ENCODE measurements around the gene SRSF9.
"Not testable (repeated sequence)": the region's sequence is repeated elsewhere in the genome, so short reads cannot be mapped to it uniquely, and the experiment has no call there.

SRSF9 gene, protein sequence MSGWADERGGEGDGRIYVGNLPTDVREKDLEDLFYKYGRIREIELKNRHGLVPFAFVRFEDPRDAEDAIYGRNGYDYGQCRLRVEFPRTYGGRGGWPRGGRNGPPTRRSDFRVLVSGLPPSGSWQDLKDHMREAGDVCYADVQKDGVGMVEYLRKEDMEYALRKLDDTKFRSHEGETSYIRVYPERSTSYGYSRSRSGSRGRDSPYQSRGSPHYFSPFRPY

DNA sequence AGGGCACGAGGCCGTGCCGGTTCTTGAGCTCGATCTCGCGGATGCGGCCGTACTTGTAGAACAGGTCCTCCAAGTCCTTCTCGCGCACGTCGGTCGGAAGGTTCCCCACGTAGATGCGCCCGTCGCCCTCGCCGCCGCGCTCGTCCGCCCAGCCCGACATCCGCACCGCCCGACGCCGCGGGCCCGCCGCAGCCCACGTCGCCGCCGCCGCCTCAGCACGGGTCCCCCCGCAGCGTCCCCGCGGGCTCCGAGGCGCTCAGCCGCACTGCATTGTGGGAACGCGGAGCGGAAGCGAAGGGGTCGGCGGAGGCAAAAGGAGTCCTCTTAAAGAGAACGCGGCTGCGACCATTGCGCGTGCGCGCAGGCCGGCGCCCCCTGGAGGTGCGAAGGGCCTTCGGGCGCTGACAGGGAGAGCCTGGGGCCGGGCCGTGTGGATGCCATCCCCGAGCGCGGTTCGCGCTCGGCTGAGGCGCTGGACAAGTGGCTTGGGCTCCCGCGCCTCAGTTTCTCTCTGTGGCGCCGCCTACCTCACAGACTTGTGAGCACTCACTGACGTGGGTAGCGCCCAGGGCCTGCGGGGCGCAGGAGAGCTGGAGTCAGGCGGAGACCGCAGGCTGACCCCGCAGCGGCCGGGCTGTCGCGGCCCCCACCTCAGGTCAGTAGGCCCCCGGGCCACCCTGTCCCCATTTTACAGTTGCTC, at the start of gene SRSF9:
SRSF9 (minus strand) TSS at position 299 of the 700 bp plus-strand sequence; CDS start at position 160, 139 bp downstream.
- peak; percentile 90 for DNase-seq (ENCODE audit: low read depth)

DNA sequence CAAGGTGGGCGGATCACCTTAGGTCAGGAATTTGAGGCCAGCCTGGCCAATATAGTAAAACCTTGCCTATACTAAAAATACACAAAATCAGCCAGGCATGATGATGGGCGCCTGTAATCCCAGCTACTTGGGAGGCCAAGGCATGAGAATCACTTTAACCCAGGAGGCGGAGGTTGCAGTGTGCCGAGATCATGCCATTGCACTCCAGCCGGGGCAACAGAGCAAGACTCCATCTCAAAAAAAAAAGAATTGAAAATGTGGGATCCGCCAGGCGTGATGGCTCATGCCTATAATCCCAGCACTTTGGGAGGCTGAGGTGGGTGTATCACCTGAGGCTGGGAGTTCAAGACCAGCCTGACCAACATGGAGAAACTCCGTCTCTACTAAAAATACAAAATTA, 49.8 kb upstream of the SRSF9 start:
- DNase-seq (ENCODE audit: low read depth), result not testable (repeated sequence)

DNA sequence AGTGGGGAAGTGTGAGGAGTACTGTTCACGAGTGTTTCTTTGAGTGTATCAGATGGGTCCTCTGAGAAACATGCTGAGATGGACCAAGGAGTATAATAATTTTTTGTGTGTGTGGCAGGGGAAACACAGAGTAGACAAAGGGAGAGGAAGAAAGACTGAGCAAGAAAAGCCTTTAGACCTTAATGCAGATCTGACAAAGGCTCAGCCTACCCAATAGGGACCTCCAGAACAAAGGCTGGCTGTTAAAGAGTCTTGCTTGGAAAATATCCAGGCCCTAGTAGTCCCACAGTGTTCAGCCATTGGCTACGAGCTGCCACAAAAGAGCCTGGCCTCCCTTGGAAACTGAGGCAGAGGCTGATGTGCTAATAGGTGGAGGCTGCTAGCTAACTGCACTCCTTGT, 45.9 kb upstream of the SRSF9 start:
- no peak for DNase-seq (ENCODE audit: low read depth)

DNA sequence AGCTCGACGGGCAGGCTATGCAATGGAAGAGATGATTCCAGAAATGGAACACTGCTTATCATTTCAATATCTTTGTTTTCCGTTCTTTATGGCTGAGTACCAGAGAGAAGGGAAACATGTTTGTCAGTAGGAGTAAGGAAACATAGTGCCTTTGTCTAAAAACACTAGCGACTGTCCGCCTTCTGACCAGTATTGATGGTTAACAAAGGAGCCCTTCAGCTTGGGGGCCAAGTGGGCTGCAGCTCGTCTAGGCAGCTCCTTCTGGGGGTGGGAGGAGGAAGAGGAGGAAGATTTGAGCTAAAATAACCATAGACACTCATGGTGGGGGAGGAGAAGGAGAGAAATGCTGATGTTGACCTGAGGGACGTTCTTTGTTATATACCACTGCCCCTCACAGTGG, 44.5 kb upstream of the SRSF9 start:
- no peak for DNase-seq (ENCODE audit: low read depth)

DNA sequence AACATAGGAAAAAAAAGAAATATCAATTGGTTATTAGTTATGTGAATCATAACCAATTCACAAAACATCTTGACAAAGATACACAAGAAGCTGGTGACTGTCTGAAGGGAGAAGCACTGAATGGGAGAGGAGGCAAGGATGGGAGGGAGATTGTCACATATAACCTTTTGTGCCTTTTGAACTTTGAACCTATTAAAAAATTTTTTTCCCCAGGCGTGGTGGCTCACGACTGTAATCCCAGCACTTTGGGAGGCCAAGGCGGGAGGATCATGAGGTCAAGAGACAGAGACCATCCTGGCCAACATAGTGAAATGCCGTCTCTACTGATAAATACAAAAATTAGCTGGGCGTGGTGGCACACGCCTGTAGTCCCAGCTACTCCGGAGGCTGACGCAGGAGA, 39.0 kb upstream of the SRSF9 start:
- no peak for DNase-seq (ENCODE audit: low read depth)

DNA sequence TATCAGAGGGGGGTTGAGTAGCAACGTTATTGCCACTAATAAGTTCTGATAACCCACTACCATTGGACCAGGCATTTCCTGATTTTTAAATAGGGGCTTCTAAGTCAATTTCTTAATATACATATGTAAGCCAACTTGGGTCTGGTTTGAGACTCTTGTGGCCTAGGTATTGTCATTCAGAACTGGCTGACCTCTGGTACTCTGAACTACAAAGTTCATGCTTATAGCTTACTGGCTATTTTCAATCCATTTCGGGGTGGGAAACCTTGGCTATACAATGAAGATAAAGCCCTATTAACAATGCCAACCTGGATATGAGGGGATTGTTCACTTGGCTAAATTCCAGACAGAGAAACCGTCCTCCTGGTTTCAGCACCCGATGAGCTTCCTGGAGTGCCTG, 35.0 kb upstream of the SRSF9 start:
- DNase-seq (ENCODE audit: low read depth), result no peak

DNA sequence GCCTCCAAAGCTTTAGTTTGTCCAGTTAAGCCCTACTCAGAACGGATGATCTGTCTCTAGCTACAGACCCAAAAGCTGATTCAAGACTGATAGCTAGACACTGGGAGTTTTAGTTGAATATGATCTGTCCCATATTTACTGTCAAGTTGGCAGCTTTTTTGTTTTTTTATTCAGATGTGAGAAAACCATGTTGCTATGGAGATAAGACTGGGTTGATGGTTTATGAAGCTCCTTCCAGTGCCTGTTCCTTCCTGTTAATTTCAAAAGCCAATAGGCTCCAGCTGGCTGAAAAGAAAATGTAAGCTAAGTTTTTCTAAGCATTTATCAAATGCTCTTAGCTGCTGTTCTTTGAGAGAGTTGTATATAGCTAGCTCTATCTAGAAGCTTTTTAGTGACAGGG, 31.0 kb upstream of the SRSF9 start:
- DNase-seq (ENCODE audit: low read depth), result peak; percentile 38

DNA sequence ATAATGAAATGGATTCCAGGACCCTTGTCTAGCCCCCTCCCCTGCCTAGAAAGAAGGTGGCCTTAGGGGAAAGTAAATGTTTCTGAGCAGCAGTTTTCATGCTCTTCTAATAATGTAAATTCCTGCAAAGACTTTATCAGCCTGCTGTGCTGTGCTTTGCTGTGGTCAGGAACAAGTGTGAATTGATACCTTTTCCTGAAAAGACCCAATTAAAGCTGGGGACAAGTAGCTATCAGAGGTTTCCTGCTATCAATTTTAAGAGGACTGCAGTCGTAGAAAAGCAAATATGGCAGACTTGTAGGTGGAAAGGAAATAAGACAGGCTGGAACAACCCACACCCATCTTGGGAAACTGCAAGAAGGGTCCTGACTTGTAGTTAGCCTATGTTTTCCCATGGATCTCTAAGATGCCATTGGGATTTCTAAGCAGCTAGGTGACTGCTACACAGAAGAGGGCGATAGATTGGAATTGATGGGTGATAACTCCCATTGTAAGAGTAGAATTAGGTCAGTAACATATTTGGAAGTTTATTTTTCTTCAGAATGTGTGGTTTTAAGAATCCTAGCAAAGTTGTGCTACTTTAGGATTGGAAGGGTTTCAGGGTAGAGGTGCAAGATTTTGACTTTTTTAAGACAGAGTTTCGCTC, 29.4 kb upstream of the SRSF9 start:
- no peak for DNase-seq (ENCODE audit: low read depth)

DNA sequence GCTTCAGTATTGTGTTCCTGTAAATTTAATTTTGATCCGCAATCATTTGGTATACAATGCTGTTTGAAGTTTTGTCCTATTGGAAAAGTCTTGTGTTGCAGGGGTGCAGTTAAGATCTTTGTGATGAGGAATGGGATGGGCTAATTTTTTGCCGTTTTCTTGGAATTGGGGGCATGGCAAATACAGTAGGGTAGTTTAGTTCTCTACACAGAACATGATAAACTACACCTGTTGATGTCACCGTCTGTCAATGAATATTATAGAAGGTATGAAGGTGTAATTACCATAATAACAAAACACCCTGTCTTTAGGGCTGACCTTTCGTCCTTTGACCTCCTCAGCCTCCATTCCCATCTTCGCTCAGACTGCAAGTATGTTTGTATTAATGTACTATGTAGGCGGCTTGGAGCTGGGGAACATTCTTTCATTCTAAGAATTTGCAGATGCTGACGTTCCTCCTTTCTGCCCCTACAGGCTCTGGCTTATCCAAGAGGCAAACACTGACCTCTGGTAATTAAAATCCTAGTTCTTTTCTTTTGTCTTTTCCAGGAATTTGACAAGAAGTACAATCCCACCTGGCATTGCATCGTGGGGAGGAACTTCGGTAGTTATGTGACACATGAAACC, 28.1 kb upstream of the SRSF9 start:
- DNase-seq (ENCODE audit: low read depth), result no peak

DNA sequence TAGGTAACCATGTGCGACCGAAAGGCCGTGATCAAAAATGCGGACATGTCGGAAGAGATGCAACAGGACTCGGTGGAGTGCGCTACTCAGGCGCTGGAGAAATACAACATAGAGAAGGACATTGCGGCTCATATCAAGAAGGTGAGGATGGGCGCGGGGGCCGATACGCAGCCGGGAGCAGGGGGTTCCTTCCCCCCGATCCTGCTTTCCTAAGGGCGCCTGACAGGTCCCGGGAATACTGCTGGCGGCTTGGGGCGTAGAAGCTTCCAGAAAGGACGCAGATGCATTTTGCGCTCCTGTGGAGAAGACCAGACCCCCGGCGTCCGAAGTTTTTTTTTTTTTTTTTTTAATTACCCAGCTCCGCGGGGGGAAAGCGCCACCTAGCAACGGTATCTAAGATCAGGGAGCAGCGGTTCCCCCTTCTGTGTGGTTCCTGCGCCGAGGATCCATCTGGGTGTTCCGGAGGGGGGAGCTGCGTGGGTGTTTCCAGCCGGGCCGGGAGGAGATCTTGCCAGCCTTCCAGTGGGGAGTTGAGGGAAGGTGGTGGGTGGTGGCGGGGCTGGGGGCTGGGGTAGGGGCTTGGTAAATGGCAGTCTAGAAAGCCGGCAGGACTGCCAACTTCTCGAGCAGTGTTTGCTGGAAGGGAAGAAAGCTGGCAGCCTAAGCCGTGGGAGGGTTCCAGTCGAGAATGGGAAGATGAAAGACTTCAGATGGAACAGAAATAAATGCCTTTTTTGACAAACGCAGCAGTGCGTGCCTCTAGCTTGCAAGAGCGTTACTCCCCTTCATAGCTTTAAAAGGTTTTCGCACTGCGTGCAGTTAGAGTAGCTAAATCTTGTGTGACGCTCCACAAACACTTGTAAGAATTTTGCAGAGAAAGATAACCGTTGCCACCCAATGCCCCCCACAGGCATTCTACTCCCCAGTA, 27.1 kb upstream of the SRSF9 start:
- DNase-seq (ENCODE audit: low read depth), result peak; percentile 36

DNA sequence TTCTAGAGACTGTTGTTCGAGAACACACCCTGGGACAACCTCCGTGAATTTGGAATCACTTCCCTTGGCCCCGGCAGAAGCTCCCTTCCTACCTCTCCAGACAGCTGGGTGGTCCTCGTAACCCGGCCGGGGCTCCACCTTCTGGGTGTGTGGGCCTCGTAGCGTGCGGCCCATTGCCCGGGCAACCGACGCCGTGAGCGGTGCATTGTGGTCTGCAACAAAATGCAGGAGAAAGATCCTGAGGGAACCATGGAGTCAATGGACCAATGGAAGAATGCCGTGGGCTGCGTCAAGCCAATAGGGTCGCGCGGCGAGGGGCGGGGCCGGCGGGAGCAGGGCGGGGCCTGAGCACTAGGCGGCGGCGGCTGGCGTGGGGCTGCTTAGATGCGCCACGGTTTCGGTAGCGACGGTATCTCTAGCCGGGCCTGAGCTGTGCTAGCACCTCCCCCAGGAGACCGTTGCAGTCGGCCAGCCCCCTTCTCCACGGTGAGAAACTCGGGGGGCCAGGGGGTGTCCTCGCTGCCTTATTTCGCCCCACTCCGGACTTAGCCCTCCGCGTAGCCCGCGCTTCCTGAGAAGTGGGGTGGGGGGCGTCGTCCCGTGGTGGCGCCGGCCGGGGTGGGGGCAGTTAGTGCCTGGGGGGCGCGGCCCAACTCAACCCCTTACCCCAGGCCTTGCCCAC, 26.3 kb upstream of the SRSF9 start, which contains the start of gene DYNLL1:
DYNLL1 (plus strand) TSS at position 383 of the 682 bp plus-strand sequence. CDS start 309 bp downstream, outside the sequence.
- DNase-seq (ENCODE audit: low read depth), result peak; percentile 88

DNA sequence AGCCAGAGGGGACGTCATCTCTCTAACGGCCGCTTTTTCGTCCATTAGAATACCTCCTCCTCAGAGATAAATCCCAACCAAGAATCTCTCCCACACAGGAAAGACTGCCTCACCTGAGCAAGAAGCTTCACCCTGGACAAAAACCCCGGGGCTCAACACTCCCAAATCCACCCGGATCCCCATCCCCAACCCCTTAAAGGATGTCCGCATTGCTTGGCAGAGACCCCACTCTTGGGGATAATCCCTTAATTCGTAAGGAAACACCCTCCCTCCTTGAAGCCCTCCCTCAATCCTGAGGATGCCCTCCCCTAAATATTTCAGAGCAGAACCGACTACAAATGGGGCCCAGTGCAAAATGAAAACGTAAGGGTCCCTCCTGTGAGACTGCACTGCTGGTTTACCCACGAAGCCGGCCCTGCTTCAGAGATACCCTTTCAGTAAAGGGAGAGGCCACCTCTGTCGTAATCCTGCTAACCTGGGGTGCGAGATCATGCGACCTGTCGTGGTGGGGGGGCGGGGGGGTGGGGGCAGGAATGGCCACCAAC, 25.7 kb upstream of the SRSF9 start:
- no peak for DNase-seq (ENCODE audit: low read depth)

DNA sequence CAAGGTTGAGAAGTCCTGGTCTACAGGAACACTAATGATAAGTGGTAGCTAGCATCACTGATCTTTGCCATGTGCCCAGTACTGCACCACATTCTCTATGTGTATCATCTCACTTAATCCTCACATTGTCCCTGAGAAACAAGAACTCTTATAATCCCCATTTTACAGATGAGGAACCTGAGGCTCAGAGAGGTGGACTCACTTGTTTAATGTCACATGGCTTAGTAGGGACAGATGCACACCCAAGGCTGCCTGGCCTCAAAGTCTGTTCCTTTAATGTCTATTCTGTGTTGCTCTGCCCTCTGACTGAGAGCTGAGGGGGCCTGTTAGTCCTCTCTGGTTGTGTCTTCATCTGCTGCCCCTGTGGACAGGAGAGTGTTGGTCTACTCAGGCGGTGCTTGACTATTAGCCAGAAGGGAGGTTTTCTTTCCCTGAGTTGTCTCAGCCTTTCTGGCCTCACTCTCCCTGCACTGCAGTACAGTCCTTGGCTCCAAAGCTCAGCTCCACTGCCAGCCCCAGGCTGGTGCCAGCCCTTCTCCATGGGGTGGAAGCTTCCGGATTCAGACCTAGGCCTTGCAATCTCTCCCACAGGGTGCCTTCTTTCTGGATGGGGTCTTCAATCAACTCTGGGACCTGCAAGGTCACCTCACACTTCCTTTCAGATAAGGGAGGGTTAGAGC, 21.4 kb upstream of the SRSF9 start:
- DNase-seq (ENCODE audit: low read depth), result no peak

DNA sequence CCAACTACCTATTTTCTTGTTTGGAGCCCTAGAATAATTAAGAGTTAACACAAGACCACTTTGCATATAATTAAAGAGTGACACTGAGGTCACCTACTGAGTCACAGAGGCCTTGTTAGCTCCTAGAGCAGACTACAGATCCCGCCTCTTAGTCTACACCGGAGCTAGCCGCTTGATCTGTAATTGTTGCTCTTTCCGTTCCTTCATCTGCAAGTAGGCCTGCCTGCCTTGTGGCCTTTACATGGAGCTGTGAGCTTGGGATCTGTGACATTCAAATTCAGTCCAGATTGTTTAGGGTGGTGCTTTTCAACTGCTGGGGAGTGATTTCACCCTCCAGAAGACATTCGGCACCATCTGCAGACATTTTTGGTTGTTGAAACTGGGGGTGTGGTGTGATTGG, 20.8 kb upstream of the SRSF9 start:
- DNase-seq (ENCODE audit: low read depth), result no peak

DNA sequence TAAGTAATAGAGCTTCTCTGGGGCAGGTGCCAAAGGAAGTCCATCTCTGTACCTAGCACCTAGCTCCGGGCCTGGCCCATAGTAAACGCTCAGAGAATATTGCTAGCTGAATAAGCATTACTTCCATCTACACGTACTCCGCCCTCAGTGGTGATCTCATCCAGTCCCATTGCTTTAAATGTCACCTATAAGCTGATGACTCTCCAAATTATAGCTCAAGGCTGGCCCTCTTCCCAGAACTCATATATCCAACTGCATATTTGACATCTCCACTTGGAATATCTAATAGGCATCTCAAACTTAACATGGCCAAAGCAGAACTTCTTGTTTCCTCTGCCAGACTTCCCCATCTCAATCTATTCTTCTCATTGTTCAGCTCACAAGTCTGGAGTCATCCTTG, 19.5 kb upstream of the SRSF9 start:
- no peak for DNase-seq (ENCODE audit: low read depth)

DNA sequence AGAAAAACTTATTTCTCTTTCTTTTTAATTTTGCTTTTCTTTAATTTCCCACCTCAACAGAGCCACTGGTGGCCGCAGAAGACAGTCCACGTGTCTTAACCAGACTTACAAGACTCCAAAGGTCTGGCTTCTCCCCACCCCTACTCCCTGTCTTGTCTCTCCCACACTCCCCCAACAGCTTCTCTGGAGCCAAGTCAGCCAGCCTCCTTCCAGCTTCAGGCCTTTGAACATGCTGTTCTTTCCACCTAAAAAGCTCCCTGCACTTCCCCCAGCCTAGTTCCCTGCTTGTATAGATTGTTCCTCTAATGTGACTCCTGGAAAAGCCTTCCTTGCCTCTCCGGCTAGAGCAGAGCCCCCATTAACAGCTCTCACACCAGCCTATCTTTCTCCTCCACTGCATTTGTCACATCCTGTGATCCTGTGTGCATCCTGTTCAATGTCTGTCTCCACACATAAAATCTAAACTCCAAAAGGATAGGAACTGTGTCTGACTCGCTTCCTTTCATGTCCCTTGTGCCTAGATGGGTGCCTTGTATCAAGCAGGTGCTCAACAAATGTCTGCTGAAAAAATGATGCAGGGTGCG, 18.6 kb upstream of the SRSF9 start:
- DNase-seq (ENCODE audit: low read depth), result no peak

DNA sequence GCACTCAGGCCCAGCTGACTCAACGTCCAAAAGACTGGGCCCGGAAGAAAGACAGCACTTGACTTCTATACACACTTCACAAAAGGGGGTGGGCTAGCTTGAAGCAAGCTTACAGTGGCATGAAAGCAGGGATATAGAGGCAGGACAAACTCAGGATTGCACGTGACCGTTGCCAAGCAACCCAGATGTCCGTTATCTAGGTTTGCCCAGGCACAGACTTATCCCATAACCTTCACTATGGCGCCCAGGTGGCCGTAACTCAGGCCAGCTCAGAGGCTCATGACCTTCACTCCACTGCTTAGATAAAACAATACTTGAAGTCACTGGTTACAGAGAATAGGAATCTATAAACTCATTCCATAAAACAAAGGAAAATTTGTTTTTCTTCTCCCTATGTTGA, 18.0 kb upstream of the SRSF9 start:
- not testable (repeated sequence) for DNase-seq (ENCODE audit: low read depth)

DNA sequence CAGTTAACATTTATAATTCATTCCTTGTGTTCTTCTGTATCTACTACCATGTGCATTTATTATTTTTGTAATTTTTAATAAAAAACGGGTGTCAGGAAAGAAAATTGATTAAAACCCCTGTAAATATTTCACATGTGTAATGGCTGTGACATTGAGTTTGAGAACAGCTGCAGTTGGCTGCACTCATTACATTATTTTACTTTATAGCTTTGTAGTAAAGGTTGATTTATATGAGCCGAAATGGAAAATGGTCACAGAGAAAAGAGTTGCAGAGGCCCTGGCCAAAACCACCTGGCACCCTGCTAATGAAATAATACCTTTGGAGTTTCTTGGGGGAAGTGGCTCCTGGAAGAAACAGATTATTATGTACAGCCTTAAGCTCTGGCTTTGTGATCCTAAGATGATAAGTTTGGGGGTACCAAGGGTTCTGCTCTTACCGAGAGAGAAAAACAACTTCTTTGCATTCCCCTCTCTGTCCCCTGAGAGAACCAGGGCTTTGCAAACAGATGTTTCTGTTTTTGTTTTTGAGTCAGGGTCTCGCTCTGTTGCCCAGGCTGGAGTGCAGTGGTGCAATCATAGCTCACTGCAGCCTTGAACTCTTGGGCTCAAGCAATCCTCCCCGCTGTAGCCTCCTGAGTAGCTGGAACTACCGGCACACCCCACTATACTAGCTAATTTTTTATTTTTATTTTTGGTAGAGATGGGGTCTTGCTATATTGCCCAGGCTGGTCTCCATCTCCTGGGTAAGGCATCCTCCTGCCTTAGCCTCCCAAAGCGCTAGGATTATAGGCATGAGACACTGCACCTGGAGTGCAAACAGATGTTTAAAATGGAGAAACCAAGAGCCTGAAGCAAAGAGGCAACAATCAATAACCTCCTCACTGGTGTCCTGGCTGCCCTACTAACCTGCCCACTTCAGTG, 16.7 kb upstream of the SRSF9 start:
- DNase-seq (ENCODE audit: low read depth), result no peak

DNA sequence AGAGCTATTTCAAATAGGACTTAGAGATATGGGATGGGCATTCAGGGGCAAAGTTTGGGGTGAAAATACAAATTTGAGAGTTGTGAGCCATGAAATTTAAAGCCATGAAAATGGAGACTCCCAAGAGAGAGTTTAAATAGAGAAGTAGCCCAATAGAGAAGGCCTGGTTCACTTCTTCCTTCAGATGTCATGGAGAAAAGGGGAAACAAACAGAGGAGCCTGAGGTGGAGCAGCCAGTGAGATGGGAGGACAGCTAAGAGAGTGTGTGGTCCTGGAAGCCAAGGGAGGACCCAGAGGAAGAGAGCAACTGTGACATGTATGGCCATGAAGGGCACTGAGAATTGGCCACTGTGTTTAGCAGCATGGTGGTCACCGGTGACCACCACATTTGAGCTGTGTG, 14.1 kb upstream of the SRSF9 start:
- DNase-seq (ENCODE audit: low read depth), result no peak
